ENCODE results near the gene CXCR2. TPM values are rescaled to one million over a fixed set of nuclear protein-coding genes. Genes with fewer than 3 reads are reported as not detected.
"Not testable (repeated sequence)": the region's sequence is repeated elsewhere in the genome, so short reads cannot be mapped to it uniquely, and the experiment has no call there.

CXCR2 gene
- total RNA-seq, 1 donor from 2014 or later = not detected

DNA sequence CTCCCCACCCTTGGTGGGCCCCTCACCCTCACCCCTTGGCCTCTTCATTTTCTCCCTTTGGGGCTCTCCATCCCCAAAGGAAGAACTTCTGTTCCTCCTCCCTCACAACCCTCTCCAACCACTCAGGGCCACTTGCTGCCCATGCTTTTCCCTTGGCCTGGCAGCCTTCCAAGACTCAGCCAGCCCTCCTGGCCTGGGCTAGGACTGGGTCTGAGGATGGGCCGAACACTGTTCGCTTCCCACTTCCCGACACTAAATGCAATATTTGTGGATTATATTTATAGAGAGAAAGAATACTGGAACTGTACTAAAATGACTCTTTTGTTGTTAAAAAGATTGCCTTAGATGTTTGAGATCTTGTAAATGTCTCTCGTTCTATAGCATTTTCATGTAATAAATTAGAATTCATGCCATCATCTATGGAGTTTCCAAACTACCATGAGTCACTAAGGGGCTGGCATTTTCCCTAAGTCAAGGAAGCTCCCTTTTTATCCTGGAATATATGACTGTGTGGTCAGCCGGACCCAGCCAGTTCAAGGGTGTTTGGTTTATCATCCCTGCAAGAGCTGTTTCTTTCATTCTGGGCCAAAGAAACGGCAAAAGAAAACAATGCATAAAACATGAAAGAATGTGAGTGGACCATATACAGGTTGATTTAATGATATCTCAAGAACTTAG lies 3.8 kb downstream of the CXCR2 start:
- DNase-seq (ENCODE audit: low read depth, low spot score) = no peak

DNA sequence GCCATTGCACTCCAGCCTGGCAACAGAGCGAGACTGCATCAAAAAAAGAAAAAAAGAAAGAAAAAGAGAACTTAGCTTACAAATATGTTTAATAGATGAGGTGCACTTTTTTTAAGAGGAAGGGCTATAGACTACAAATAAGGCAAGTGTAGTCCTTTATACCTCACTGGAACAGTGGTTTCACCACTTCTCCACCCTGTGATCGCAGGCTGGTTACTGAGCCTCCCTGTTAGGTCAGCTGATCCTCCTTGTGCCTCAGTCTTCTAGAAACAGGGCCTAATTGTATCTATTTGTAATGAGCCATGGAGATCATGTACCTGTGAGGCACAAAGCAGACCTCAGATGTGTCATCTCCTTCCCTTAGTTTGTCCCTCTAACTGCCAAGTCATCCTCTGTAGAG lies 4.5 kb downstream of the CXCR2 start:
- no peak for DNase-seq (ENCODE audit: low read depth, low spot score)

DNA sequence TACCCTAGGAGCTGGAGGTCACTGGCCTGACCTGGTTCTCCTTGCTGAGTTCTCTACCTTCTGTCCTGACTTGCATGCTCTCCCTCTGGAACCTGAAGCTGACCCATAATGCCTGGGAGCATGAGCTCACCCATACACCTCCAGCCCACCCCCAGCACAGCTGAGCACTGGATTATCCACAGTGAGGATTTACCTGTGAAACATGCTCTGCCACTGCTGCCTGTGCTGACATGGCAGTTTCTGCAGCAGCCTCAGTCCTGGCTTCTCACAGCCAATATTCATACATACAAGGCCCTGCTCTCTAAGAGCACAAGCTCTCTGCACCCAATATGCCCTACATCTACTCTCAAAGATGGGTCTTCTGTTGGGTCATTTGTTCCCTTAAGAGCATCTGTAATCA lies 5.0 kb downstream of the CXCR2 start:
- DNase-seq (ENCODE audit: low read depth, low spot score) = no peak

DNA sequence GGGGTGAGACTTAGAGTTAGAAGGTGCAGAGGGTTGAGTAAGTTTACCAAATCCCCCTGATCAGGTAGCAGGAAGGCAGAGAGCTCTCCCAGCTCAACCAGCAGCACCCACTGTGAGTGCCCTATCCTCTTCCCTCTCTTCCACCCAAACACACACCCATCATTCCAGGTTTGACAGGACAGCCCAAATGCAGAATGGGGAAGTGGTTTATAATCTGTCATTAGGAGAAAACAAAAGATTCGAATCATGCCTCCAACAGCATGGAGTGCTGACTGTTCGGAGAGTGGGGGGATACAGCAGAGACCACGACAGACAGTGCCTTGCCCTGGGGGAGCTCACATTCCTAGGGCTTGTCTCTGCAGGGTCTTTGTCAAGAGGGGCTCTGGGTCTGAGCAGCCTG lies 11.7 kb downstream of the CXCR2 start:
- DNase-seq (ENCODE audit: low read depth, low spot score) = no peak

DNA sequence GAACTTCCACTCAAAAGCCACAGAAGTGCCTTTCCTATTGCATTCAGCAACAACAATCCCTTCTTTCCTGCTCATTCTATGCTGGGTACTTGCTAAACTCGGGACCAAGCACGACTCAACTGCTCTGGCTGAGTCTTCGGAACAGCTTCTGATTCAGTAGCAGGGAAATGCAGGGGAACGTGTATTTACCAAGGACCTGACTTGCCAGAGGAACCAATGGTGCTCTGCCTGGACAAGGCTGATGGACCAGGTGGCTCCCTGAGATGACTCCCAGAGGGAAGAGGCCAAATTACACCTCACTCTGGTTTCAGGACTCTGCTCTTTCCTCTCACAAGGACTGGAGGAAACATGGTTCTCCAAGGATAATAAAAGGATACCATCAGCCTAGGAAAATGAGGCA lies 12.2 kb downstream of the CXCR2 start:
- no peak for DNase-seq (ENCODE audit: low read depth, low spot score)

DNA sequence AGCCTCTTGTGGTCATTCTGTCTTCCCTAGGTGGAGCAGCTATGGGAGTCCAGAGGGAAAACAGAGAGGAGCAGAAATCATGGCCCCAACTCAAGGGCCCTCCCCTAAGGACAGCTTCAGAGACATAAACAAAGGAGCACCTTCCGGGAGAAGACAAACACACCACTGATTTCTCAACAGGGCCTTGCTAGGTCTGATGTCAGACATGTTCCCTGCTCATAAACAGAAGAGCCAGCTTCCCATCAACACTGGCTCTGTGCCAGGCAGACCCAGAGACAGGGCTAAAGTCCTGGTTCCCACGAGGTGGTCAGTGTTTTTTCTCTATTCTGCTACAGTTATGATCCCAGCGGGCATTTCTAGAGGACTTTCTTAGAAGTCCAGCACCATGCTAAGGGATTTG lies 19.3 kb downstream of the CXCR2 start:
- DNase-seq (ENCODE audit: low read depth, low spot score) = no peak

DNA sequence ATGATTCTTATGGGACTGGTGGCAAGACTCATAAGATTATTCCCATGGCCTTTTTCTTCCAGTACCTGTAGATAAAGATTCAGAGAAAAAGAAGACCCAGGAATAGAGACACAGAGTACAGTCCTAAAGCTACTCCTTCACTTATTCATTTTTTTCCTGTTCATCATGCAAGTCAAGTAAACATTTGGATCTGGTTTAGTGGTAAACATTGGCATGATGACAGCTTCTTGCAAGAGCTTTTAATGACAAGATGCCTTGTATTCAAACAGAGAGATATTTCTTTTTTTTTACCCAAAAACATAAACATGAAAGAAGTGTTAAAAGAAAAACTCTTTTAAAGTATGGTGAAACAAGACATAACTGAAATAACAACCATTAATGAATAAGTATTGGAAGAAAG lies 20.2 kb downstream of the CXCR2 start:
- no peak for DNase-seq (ENCODE audit: low read depth, low spot score)

DNA sequence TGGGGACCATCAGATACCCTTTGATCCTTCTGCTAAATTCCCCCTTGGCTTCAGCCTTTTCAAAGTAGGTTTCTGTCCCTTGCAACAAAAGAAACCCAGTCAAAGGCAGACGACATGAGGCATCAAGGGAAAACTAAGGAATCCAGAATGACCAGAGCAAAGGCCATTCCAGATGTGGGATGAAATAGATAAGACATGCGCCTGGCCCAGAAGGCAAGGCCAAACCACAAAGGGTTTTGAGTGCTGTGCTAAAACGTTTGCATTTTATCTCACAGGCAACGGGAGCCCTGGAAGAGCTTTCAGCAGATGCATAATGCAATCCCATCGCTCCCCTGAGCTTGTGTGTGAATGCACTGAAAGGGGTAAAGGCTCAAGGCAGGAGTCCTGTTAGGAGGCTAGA lies 23.3 kb downstream of the CXCR2 start:
- no peak for DNase-seq (ENCODE audit: low read depth, low spot score)

DNA sequence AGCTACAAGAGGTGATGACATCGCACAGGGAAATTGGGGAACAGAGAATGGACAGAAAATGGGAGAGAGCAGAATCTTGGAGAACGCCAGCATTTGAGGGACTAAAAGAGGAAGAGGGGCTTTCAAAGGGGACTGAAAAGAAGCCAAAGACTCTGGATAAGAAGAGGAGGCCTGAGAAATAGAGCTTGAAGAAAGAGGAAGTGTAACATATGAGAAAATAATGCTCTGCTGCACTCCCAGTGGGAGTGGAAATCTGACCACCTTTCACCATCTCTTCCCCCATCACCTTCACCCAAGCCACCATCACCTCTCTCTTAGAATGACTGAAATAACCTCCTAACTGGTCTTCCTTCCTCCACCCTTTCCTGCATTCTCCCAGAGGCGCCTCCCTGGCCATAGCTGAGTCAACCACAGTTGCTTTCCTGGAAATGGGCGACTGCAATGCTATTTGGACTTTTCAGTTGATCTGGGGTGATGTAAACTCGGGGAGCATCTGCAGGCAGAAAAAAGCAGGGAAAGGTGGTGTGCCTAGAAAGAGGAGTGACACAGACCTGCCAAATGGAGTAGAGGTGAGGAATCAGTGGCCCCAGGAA lies 24.1 kb downstream of the CXCR2 start:
- DNase-seq (ENCODE audit: low read depth, low spot score) = no peak

DNA sequence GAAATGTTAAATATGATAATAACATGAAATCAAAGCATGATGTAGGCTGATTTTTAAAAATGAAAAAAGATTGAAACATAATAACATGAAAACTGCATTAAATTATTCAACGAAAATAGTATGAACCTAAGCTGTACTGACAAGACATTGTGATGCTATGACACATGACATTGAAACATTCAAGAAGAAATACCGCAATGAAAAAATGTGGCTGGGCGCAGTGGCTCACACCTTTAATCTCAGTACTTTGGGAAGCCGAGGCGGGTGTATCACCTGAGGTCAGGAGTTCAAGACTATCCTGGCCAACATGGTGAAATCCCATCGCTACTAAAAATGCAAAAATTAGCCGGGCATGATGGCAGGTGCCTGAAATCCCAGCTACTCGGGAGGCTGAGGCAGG lies 26.3 kb downstream of the CXCR2 start:
- no peak for DNase-seq (ENCODE audit: low read depth, low spot score)

DNA sequence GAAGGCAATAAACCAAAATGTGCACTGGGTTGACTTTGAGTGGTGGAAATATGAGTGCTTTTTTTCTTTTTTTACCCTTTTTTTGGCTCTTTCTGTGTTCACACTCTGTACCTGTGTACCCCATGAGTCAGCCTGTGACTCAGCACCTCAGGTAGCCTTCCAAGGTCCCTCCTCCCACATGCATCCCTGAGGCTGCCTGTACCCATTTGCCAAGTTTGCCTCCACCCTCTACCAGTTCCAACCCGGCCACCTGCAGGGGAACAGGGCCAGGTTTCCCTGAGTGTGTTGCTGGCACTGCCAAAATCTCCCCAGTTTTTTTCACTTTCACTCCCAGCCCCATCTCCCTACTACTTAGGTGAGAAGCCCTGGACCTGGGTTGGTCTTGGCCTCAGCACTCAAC lies 26.9 kb downstream of the CXCR2 start:
- DNase-seq (ENCODE audit: low read depth, low spot score) = no peak

DNA sequence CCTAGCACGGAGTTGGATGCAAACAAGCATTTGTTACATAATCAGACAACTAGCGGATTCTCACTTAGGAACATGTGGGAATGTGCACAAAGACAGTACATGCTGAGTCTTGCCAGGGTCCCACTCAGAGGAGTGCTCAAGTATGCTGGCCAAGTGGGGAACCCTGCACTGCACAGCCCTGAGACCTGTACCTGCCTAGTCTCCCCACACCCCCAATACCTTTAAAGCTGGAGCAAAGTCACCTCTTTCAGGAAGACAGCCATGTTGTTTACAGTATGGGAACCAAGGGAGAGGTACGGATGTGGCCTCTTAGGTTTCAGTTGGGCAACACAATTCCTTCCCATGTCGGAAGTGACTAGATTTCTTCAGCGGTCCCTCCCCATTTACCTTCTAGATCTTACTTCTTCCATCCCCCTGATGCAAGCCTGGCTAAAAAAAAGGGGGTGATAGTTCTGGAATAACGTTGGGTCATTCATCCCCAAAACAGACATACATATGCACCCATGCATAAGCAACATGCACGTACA lies 30.2 kb downstream of the CXCR2 start:
- no peak for DNase-seq (ENCODE audit: low read depth, low spot score)

DNA sequence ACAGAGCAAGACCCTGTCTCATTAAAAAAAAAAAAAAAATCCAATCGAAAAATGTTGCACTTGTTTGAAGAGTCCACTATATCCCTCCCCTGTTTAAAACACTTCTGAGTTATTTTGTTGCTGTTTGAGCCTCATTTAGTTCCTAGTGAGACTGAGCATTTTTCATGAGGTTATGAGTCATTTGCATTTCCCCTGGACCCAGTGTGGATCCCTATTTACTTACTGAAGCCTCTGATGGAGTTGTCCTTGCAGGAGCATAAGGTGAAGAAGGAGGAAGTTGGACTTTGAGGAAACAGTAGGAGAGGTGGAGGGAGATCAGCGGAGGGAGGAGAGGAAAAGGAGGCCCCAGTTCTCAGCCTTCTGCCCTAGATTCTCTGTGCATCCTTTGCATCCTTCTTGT lies 35.8 kb downstream of the CXCR2 start:
- no peak for DNase-seq (ENCODE audit: low read depth, low spot score)

DNA sequence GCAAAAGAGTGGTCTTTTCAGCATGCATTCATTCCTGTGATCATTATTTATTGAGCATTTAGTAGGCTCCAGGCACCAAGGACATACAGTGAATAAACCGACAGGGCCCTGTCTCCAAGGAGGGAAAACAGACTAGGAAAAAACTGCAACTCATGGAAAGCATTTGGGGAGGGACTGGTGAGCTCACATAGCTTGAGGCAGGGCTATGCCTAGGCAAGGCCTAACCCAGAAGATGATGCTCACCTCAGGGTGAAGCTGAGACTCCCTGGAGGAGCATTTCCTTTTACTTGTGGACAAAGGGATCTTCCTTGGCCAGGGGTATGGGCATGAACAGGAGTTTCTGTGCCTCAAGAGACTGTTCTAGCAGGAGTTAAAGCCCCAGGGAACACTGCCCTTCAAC lies 37.0 kb downstream of the CXCR2 start:
- no peak for DNase-seq (ENCODE audit: low read depth, low spot score)

DNA sequence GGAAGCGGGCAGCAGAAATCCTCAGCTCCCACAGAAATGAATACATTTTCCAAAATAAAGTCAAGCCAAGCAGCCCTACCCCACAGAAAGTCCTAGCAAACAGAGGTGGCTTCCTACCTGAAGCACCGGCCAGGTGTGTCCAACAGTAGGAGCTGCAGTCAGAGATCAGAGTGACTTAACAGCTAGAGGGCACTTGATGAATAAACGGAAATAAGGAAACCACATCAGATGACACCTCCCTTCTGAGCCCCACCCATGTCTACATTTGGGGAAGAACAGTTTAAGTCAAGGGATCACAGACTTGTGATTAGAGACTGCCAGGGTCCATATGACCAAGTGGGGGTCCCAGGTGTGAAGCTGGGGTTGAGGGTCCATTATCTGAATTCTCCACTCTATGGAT lies 41.0 kb downstream of the CXCR2 start, which contains the start of gene CXCR1:
CXCR1 (minus strand) TSS at position 172 of the 400 bp plus-strand sequence. CDS start 1,751 bp downstream, outside the sequence.
- no peak for DNase-seq (ENCODE audit: low read depth, low spot score)

DNA sequence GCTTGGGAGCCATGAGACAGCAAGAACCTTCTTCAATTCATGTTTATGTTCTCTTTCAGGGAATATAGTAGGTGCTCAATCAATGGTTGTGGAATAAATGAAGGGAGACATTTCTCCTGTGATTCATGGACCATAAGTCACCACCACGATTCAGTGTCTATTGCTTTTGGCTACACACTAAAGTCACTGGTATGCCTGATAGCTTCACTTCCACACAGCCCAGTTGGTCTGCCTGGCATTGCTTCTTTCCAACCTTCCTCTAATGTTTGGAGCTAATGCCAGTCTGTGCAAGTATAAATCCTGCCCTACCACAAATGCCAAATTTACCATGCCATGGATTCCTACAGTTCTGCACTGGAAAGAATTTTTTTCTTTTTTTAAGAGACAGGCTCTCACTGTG lies 42.2 kb downstream of the CXCR2 start:
- no peak for DNase-seq (ENCODE audit: low read depth, low spot score)

DNA sequence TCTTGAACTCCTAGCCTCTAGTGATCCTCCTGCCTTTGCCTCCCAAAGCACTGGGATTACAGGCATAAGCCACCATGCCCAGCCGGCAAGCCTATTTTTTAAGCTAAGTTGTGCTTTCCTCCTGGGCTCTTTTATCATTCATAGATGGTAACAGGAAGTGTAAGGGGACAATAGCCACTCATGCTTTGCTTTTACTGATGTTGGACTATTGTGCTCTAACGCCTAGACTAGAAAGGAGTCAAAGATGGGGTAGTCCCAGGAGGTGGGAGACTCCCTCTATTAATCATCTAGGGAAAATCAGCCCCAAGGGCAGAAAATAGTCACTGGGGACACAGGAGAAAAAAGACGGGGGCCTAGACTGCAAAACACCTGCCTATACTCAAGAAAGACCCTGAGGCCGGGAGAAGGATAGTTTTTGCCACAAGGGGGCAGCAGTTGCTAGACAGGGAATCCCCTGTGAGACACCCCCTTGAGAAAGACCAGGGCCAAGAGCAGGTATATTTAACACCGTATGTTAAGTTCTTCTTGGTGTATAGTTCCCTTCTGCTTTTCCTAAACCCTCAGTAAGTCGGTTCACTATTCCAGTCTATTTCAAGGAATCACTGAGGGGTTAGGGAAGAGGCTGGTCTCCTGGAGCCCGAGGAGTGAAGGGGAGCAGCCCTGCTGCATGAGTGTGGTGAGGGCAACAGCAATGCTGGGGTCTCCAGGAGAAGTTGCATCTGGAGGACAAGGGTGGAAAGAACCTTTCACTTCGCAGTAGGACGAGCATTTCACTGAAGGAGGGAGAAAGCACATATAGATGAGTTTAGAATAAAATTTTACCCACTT lies 43.0 kb downstream of the CXCR2 start:
- no peak for DNase-seq (ENCODE audit: low read depth, low spot score)

DNA sequence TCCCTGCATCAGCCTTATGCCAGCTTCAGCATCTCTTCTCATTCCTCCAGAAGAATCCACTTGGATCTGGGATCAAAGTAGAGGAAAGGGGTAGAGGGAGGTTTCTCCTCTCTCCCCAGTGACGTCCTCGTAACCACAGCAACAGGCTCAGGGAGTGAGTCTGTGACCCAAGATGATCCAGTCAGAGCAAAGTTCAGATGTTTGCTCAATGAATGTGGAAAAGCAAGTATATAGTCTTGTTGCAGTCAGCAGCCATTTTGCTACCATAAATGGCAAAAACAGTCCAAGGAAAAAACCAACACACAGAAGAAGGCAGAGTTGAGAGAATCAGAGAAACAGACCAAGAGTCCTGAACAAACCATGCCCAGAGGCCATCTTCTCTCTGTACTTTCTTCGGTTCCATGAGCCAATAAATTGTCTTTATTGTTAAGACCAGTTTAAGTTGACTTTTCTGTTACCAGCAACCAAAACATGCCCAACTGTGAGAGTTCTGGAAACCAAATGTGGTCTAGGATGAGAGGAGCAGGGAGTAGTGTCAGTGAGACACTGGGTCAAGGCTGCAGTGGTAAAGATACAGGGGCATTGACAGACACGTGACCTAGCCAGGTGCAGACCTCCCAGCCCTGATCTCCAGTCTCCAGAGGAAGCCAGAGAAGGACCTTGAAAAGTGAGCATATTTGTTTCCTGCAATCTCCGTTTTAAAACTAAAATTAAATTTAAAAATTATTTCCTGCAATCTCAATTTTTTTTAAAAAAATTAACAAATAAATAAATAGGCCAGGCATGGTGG lies 44.1 kb downstream of the CXCR2 start:
- DNase-seq (ENCODE audit: low read depth, low spot score) = no peak

DNA sequence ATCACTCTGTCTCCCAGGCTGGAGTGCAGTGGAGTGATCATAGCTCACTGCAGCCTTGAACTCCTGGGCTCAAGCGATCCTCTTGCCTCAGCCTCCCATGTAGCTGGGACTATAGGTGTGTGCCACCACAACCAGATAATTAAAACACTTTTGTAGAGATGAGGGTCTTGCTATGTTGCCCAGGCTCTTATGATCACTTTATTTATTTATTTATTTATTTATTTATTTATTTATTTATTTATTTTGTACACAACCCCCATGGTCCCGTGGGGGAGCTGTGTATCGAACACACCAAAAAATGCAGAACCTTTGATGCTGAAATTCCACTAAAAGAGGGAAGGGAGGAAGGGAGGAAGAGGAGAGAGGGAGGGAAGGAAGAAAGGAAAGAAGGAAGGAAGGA lies 45.9 kb downstream of the CXCR2 start:
- DNase-seq (ENCODE audit: low read depth, low spot score) = not testable (repeated sequence)

DNA sequence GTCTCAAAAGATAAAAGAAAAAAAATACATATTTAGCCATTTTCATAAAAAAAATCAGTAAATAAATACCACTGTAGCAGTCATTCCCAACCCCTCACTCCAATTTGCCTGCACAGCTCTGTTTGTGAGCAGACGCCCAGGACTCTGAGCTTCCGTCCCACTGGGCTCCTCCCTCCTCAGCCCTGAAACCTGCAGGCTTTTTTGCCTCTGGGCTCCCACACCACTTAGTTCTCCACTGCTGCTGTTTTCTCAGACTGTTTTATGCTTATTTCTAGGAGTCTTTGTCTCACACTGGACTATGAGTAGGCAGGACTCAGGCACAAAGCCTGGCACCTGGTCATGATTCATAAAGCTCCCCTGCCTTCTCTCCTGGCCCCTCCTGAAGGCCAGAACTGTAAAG lies 47.0 kb downstream of the CXCR2 start:
- DNase-seq (ENCODE audit: low read depth, low spot score) = no peak

DNA sequence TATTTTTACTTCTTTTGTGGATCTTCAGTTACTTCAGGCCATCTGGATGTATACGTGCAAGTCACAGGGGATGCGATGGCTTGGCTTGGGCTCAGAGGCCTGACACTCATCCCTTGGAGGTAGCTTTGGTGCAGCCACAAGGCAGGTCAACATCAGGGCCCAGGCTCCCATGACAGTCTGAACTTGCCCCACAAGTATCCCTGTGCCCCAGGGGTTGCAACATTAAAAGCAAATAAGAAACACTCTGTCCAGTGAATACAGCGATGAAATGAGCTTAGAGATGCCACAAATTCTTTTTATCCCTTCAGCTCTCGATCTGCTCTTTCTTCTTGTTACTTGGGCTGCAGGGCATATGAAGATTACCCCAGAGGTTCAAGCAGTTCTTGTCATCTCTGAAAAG lies 54.0 kb downstream of the CXCR2 start:
- no peak for DNase-seq (ENCODE audit: low read depth, low spot score)
